Activated naive CD4-positive, alpha-beta T cell (primary cell): ENCODE measurements around the gene HSPA12A.
"Not testable (repeated sequence)": the region's sequence is repeated elsewhere in the genome, so short reads cannot be mapped to it uniquely, and the experiment has no call there.

ENCODE experiments used
- DNase-seq, 4 experiments: peaks; one replicate each; lab custom pipeline; 2025; lab: John Stamatoyannopoulos, UW

HSPA12A gene

GRCh38 chr10:116715341-116715740, 27.0 kb downstream of the HSPA12A start:
- DNase-seq: no peak

- no peak for DNase-seq
Measured at GRCh38 chr10:116713846-116714245, 28.5 kb downstream of the HSPA12A start.

- DNase-seq: no peak
Measured at GRCh38 chr10:116712989-116713543, 29.3 kb downstream of the HSPA12A start.

GRCh38 chr10:116712519-116712918, 29.8 kb downstream of the HSPA12A start:
- no peak for DNase-seq

- not testable (repeated sequence) for DNase-seq
Measured at GRCh38 chr10:116711803-116712202, 30.6 kb downstream of the HSPA12A start.

GRCh38 chr10:116710076-116710475, 32.3 kb downstream of the HSPA12A start:
- no peak for DNase-seq

GRCh38 chr10:116708877-116709276, 33.5 kb downstream of the HSPA12A start:
- DNase-seq: no peak

GRCh38 chr10:116708391-116708821, 34.0 kb downstream of the HSPA12A start:
- no peak for DNase-seq

GRCh38 chr10:116707981-116708380, 34.4 kb downstream of the HSPA12A start:
- DNase-seq: no peak

GRCh38 chr10:116706281-116706680, 36.1 kb downstream of the HSPA12A start:
- no peak for DNase-seq

GRCh38 chr10:116705498-116705897, 36.9 kb downstream of the HSPA12A start:
- no peak for DNase-seq

GRCh38 chr10:116704926-116705325, 37.4 kb downstream of the HSPA12A start:
- no peak for DNase-seq

- DNase-seq: no peak
Measured at GRCh38 chr10:116702165-116702564, 40.2 kb downstream of the HSPA12A start.

GRCh38 chr10:116699471-116700150, 42.8 kb downstream of the HSPA12A start:
- no peak for DNase-seq

- DNase-seq: no peak
Measured at GRCh38 chr10:116699049-116699448, 43.3 kb downstream of the HSPA12A start.

- no peak for DNase-seq
Measured at GRCh38 chr10:116698364-116698763, 44.0 kb downstream of the HSPA12A start.

- no peak for DNase-seq
Measured at GRCh38 chr10:116697816-116698215, 44.5 kb downstream of the HSPA12A start.

GRCh38 chr10:116696919-116697318, 45.4 kb downstream of the HSPA12A start:
- DNase-seq: no peak

- DNase-seq: no peak
Measured at GRCh38 chr10:116694927-116695268, 47.5 kb downstream of the HSPA12A start.

GRCh38 chr10:116694243-116694926, 48.0 kb downstream of the HSPA12A start:
- DNase-seq: no peak

- DNase-seq: no peak
Measured at GRCh38 chr10:116692225-116692624, 50.1 kb downstream of the HSPA12A start.

- DNase-seq: no peak
Measured at GRCh38 chr10:116691635-116692034, 50.7 kb downstream of the HSPA12A start.
